HUES6 (cell line): ENCODE results near the gene DRD2.

Source experiments
- H3K27ac ChIP-seq: 2 replicates; pipeline ENCODE4 v1.7.0; 2013; ENCODE audit warnings: low read depth, mild to moderate bottlenecking, low read length, inconsistent platforms
- H3K27me3 ChIP-seq: 2 replicates; pipeline ENCODE4 v1.6.1; 2013; ENCODE audit warnings: low read length; ENCODE audit not compliant: control insufficient read depth, insufficient read depth
- H3K36me3 ChIP-seq: 2 replicates; pipeline ENCODE4 v1.6.1; 2013; ENCODE audit warnings: low read length; ENCODE audit not compliant: control insufficient read depth, insufficient read depth
- H3K4me1 ChIP-seq: 2 replicates; pipeline ENCODE4 v1.6.1; 2013; ENCODE audit warnings: low read length; ENCODE audit not compliant: control insufficient read depth, insufficient read depth
- H3K4me3 ChIP-seq: 2 replicates; pipeline ENCODE4 v1.5.1; 2013; ENCODE audit warnings: low read depth, low read length
- H3K9ac ChIP-seq: one replicate; pipeline ENCODE4 v1.6.1; 2013; ENCODE audit warnings: mild to moderate bottlenecking, low read length
- H3K9me3 ChIP-seq: 2 replicates; pipeline ENCODE4 v1.6.1; 2013; ENCODE audit warnings: low read depth, low read length; ENCODE audit not compliant: control insufficient read depth, insufficient read depth

Gene DRD2

DNA sequence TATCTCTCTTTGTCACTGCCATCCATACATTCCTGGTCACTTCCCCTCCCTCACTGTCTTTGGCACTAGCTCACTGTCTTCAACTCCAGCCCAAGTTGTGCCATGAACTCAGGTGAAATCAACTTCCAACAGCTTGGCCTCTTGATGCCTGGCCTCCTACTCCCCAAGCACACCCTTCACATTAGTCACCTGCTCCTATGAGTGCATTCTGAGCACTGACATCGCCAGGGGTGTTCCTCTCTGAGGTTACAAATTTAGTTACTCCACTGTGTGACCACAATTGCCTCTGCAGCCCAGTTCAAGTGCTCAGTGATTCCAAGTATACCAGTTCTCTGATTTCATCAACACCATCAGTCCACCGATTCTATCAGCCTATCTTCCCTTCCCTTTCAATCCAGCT is 10.8 kb downstream of the DRD2 start:
- Histone ChIP-seq H3K4me3 (no peak overlapping the region), H3K9ac (no peak overlapping the region), H3K9me3 (no peaks in the 10 kb centered on the region), H3K27ac (no peak overlapping the region), H3K4me1 (no peaks in the 10 kb centered on the region), H3K27me3 (peaks cover 13% of the 10 kb centered on the region; the same call in 1 of the 2 replicates), H3K36me3 (no peaks in the 10 kb centered on the region)

DNA sequence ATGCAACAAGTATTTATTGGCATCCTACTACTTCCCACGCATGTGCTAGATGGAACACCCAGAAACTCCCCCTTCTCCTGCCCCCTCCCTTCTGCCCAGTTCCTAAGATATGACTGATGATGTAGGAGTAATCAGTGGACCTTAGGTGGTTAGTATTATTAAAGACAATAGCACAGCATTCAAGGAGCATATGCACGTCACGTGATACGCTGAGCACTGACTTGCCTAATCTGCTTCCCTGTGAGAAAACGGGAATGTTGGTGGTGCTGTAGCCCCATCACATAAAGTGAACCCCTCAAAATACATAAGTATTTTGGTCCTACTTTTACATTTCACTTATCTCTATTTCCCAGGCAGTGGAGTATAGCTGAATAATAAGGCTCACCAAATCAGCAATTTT is 12.4 kb downstream of the DRD2 start:
- Histone ChIP-seq H3K27ac (no peak overlapping the region), H3K9me3 (no peaks in the 10 kb centered on the region), H3K9ac (no peak overlapping the region)

DNA sequence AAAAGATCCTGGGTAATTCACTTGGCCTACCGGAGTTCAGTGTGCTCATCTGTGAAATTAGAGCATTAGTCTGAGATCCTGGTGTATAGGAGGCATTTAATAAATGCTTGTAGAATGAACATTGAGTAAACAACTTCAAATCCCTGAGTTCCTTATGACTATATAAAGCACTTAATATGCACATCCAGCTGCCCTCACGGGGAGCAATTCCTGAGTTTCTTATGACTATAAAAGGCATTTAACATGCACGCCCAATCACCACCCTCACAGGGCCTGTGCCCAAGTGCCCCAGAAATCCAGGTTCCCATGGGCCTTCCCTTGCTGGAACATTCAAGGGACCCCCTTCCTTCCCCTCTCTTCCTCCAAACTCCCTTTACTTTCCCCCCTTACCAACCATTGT is 13.6 kb downstream of the DRD2 start:
- H3K9ac ChIP-seq: no peak overlapping the region
- no peaks in the 10 kb centered on the region for H3K36me3 ChIP-seq

More for the DNA sequence above, 12.4 kb downstream of the DRD2 start:
- peaks cover 13% of the 10 kb centered on the region; the same call in 1 of the 2 replicates for H3K27me3 ChIP-seq
- H3K4me1 ChIP-seq: peaks cover 2% of the 10 kb centered on the region; the same call in 1 of the 2 replicates
- no peaks in the 10 kb centered on the region for H3K36me3 ChIP-seq
- H3K4me3 ChIP-seq: no peak overlapping the region

GRCh38 chr11:113460469-113460868 is 14.7 kb downstream of the DRD2 start:
- H3K9ac ChIP-seq: no peak overlapping the region
- H3K27ac ChIP-seq: no peak overlapping the region
- H3K36me3 ChIP-seq: no peaks in the 10 kb centered on the region
- H3K9me3 ChIP-seq: no peaks in the 10 kb centered on the region
- H3K4me3 ChIP-seq: no peak overlapping the region
- H3K27me3 ChIP-seq: peaks cover 13% of the 10 kb centered on the region; the same call in 1 of the 2 replicates
- peaks cover 12% of the 10 kb centered on the region for H3K4me1 ChIP-seq

More for the DNA sequence above, 13.6 kb downstream of the DRD2 start:
- Histone ChIP-seq H3K4me1 (peaks cover 12% of the 10 kb centered on the region), H3K27ac (no peak overlapping the region), H3K4me3 (no peak overlapping the region), H3K9me3 (no peaks in the 10 kb centered on the region), H3K27me3 (peaks cover 13% of the 10 kb centered on the region; the same call in 1 of the 2 replicates)

DNA sequence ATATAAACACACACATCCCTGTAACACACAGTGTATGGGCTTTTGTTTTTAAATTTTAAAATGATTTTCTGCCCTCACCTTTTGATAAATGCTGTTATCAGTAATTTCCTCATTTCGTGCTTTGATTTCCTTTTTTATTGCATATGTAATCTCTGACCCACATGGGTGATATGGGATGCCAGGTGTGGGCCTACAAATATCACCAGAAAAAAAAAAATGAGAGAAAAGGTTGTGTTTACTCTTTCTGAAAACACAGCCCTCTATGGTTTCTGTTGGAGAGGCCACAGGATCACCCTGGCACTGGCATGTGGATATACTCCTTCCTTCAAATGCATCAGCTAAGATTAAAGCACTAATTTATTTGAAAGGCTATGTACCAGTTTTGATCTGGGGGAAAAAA is 17.0 kb downstream of the DRD2 start:
- Histone ChIP-seq H3K9ac (no peak overlapping the region), H3K9me3 (no peaks in the 10 kb centered on the region), H3K4me1 (peaks cover 12% of the 10 kb centered on the region), H3K27me3 (peaks cover 13% of the 10 kb centered on the region; the same call in 1 of the 2 replicates), H3K27ac (no peak overlapping the region), H3K4me3 (no peak overlapping the region), H3K36me3 (no peaks in the 10 kb centered on the region)

DNA sequence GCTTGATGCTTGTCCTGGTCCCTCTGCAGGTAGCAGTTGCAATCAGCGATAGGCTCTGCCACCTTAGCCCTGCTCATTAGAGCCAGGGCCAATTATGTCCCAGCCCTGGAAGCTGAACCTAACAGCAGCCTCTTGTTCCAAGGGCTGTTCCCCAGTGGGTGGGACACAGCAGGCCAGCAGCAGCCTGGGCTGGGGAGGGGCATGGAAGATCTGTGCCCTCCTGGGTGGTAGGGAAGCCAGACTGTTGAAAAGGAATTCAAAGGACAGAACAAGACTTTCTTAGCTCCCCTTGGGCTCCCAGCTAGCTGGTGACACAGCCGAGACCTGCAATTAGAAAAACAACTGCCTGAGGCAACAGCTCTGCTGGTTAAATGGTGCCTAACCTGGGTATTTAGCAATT is 17.4 kb downstream of the DRD2 start:
- H3K27ac ChIP-seq: no peak overlapping the region
- H3K27me3 ChIP-seq: peaks cover 12% of the 10 kb centered on the region; the same call in 1 of the 2 replicates
- H3K36me3 ChIP-seq: no peaks in the 10 kb centered on the region
- H3K9ac ChIP-seq: no peak overlapping the region
- no peak overlapping the region for H3K4me3 ChIP-seq
- H3K4me1 ChIP-seq: peaks cover 12% of the 10 kb centered on the region
- no peaks in the 10 kb centered on the region for H3K9me3 ChIP-seq

DNA sequence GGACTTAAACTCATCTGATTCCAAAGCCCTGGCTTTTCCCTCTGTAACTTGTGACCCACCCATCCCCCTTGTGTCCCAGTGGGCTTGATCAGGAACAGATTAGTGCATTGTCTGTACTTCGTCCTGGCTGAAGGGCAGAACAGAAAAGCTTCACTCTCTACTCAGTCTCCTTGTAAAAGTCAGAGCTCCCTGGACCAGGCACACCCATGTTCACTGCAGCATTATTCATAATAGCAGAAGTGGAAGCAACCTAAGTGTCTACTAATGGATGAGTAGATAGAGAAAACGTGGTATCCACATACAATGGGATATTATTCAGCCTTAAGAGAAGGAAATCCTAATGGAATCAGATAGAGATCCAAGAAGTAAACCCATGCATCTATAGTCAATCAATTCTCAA is 20.7 kb downstream of the DRD2 start:
- Histone ChIP-seq H3K4me3 (no peak overlapping the region), H3K4me1 (peaks cover 12% of the 10 kb centered on the region), H3K27me3 (no peaks in the 10 kb centered on the region), H3K36me3 (no peaks in the 10 kb centered on the region), H3K9ac (no peak overlapping the region), H3K9me3 (no peaks in the 10 kb centered on the region), H3K27ac (no peak overlapping the region)

DNA sequence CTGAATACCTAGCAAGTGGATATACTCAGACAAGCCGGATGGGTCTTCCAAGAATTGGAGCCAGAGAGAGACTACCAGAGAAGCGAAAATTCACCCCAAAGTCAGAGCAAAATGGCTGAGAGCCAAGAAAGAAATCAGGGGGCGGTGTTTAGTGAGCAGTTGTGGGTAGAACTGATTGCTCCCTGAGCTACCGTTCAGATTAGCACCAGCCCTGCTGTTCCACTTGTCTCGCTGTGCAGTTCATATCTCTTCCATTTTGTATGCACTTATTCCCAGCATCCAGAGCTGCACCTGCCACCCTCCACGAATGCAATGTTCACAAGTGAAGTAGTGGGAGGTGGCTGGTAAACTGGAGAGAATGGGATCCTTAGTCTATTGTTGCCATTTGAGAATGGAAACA is 25.5 kb downstream of the DRD2 start:
- H3K36me3 ChIP-seq: no peaks in the 10 kb centered on the region
- no peak overlapping the region for H3K9ac ChIP-seq
- no peaks in the 10 kb centered on the region for H3K9me3 ChIP-seq
- H3K4me1 ChIP-seq: peaks cover 2% of the 10 kb centered on the region; the same call in 1 of the 2 replicates
- H3K27me3 ChIP-seq: no peaks in the 10 kb centered on the region
- H3K4me3 ChIP-seq: no peak overlapping the region
- no peak overlapping the region for H3K27ac ChIP-seq

DNA sequence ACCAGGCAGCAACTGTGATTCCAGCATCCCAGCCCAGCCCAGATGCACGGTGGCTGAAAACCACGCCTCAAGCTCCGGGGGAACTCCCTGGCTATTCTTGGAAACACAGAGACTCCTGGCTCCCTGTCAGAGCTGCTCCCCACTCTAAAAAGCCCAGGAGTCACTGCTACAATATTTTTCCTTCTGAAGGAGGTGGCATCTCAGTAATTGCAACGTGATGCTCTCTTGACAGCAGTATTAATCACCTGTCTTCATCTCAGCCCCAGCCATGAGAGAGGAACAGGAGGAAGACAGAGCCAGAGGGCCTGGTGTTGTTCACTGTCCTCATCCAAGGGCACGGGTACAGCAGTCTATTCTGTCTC is 26.9 kb downstream of the DRD2 start:
- Histone ChIP-seq H3K36me3 (no peaks in the 10 kb centered on the region), H3K4me1 (peaks cover 2% of the 10 kb centered on the region; the same call in 1 of the 2 replicates), H3K9me3 (no peaks in the 10 kb centered on the region), H3K27me3 (no peaks in the 10 kb centered on the region), H3K9ac (no peak overlapping the region), H3K4me3 (no peak overlapping the region), H3K27ac (no peak overlapping the region)

- Histone ChIP-seq H3K9ac (no peak overlapping the region), H3K27me3 (no peaks in the 10 kb centered on the region), H3K27ac (no peak overlapping the region)
Observed at GRCh38 chr11:113447621-113448315, 27.4 kb downstream of the DRD2 start.

DNA sequence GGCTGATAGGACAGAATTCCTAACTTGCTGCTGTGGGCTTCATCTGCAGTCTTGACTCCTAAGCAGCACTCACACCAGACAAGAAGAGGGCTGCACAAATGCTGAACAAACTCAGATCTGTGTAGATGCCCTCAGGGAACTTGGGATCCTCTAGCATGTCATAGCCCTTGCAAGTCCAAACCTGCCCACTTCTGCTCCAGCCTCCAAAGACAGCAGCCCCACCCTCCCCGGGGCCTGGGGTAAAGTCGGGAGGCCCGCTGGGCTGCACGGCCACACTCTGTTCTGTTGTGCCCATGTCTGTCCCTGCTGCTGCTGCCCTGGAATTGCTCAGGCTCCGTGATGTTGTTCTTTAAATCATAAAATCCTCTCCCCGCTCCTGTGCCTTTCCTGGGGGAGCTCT is 28.3 kb downstream of the DRD2 start:
- Histone ChIP-seq H3K4me1 (peaks cover 2% of the 10 kb centered on the region; the same call in 1 of the 2 replicates), H3K4me3 (no peak overlapping the region), H3K9me3 (no peaks in the 10 kb centered on the region), H3K36me3 (no peaks in the 10 kb centered on the region), H3K27ac (no peak overlapping the region), H3K9ac (no peak overlapping the region), H3K27me3 (no peaks in the 10 kb centered on the region)

More at GRCh38 chr11:113447621-113448315, 27.4 kb downstream of the DRD2 start:
- H3K9me3 ChIP-seq: no peaks in the 10 kb centered on the region
- peaks cover 2% of the 10 kb centered on the region; the same call in 1 of the 2 replicates for H3K4me1 ChIP-seq
- no peaks in the 10 kb centered on the region for H3K36me3 ChIP-seq
- no peak overlapping the region for H3K4me3 ChIP-seq
